GM21447 (cell line): ENCODE measurements around the gene TSSC4.

ENCODE experiments used
- ATAC-seq: cut with Tn5 transposase; IDR thresholded peaks from one replicate; pipeline ENCODE4 v1.9.1; 2021; ENCODE audit not compliant: unreplicated experiment

The TSSC4 gene

GRCh38 chr11:2446590-2447252, 46.2 kb downstream of the TSSC4 start:
- no peak for ATAC-seq

DNA sequence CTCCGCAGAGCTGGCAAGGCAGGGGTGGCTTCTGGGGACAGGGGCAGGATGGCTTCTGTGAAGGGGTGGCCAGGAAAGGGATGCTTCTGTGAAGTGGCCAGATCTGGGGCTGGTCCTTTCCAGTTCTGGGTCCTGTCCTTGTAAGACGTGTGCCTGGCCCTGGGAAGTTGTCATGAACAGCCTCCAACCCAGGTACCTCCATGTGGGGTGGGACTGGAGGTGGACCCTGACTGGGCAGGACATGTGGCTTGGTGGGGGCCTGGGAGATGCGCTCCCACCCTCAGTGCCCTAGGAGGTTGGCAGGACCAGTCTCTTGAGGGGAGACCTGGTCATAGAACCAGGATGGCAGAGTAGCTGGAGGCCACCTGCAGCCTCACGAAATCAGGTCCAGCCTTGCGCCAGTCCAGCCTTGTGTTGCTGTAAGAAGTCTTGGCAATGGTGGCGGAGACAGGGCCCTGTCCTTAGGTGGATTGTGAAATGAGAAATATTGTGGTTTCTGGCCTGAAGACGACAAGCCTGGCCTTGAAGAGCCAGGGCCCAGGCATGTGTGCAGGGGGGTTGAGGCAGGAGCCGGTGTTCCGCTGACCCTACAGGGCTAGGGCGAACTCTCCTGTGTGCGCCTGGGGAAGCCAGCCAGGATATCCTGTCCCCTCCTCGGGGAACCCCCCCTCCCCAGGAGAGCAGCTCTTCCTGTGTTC, 46.9 kb downstream of the TSSC4 start:
- ATAC-seq, result no peak

- ATAC-seq, result no peak
Observed at GRCh38 chr11:2447951-2448650, 47.6 kb downstream of the TSSC4 start.

- ATAC-seq, result no peak
Observed at GRCh38 chr11:2448661-2449547, 48.4 kb downstream of the TSSC4 start.

DNA sequence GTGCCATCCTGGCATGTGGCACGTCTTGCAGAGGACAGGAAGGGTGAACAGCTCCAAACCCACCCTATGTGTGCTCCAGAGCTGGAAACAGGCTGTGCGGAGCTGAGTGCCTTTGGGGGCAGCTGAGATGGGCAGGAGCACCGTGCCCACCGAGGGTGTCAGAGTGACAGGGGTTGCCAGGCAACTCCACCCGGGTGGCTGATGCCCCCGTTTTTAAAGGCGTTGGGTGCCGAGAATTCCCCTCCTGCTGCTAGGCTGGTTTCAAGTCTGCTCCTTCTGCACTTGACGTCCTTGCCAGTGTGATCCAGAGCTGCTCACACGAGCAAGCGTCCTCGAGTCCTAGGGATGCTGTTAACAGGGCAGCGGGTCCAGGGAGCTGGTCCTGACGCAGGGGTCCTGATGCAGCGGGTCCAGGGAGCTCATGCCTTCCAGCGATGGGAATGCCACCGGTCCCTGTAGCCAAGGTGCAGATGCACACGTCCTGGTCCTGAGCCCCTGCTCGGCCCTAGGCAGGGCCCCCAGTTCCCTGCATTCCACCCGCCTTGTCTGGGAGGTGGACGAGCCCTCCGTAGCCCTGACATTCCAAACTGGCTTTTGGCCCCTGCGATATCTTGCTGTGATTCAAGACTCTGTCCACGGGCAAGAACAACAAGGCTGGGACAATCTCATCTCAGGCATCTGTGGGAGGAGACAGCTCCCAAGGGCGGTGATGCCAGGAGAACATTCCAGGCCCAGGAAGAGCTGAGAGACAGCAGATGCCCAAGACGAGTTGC, 49.2 kb downstream of the TSSC4 start:
- no peak for ATAC-seq

DNA sequence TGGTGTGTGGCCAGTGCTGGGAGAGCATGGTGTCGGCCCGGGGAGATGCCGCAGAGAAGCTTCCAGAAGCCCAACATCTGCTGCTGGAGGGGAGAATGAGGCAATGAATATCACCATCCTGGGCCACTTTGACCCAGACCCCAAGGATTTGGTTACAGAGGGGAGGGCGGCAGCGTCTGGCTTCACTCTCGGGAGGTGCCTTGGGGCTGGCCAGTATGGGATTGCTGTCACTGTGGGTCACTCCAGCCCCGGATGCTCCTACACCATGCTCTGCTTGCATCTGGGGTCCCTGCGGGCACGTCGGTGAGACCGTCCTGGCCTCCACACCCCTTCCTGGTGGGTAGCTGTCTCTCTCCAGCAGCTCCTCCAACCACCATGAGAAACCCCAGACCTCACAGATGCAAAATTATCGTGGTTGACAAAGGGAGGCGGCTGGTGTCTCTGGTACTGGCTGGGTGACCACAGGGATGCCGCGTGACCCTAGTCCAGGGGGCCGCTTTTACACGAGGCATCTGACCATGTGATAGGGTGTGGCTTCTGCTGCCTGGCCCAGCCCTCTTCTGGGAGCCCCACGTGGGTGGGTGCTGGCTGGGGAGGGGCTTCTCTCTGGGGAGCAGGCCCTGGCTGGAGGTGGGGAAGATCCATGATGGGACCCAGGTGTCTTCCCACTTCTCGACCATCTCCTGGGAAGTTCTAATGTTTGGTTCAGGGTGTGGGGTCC, 49.9 kb downstream of the TSSC4 start:
- ATAC-seq, result no peak

DNA sequence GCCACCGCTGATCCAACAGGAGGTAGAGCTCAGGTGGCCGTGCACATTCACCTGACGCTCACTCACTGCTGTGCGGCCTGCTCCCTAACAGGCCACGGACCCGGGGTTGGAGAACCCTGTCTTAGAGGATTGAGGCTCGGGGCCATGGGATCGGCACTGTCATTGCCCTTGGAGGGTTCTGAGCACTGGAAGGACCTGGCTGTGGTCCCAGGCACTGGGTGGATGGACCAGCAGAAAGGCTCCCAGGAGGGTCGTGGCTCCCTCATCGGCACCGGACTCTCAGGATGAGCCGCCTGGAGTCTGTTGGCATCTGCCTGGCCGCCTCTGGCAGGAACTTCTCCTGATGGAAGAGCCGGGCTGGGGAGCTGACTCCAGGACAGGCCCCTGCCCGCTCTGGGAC, 50.8 kb downstream of the TSSC4 start:
- no peak for ATAC-seq

GRCh38 chr11:2451916-2452315, 51.4 kb downstream of the TSSC4 start:
- no peak for ATAC-seq

DNA sequence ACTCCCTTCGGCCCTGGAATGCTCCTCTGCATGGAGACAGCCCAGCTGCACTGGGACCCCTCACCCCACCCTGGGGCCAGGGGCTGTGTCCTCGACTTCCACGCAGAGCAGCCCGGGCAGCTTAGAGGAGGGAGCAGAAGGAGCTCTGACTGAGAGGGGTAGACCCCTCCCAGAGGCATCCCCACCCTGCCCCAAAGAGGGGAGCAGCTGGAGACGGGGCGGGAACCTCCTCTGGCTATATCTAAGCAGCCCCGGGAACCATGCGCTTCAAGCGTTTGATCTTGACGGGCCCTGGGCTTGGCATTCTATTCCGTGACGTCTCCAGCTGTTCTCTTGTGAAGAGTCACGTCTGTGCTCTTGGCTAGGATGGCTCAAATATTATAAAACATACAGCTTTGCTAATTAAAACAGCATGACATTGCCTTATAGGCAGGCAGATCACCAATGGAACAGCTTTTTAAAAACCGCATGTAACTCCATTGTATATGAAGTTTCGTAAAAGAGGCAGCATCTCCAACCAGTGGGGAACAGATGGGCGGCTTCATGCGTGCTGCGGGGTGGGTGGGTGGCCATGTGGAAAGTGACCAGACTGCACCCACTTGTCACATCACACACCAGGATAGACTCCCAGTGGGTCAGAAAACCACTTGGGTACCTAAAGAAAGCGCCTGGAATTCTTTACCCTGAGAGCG, 51.9 kb downstream of the TSSC4 start:
- ATAC-seq, result no peak

- no peak for ATAC-seq
Observed at GRCh38 chr11:2453436-2453835, 52.9 kb downstream of the TSSC4 start.
